Measurements from ENCODE around the gene TMEM175.
"Not testable (repeated sequence)": the region's sequence is repeated elsewhere in the genome, so short reads cannot be mapped to it uniquely, and the experiment has no call there.

DNA sequence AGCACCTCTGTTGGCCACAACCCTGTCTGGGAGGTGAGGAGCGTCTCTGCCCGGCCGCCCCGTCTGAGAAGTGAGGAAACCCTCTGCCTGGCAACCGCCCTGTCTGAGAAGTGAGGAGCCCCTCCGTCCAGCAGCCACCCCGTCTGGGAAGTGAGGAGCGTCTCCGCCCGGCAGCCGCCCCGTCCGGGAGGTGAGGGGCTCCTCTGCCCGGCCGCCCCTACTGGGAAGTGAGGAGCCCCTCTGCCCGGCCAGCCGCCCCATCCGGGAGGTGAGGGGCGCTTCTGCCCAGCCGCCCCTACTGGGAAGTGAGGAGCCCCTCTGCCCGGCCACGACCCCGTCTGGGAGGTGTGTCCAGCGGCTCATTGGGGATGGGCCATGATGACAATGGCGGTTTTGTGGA, 43.8 kb downstream of the TMEM175 start:
- TF ChIP-seq, protein P1, sequence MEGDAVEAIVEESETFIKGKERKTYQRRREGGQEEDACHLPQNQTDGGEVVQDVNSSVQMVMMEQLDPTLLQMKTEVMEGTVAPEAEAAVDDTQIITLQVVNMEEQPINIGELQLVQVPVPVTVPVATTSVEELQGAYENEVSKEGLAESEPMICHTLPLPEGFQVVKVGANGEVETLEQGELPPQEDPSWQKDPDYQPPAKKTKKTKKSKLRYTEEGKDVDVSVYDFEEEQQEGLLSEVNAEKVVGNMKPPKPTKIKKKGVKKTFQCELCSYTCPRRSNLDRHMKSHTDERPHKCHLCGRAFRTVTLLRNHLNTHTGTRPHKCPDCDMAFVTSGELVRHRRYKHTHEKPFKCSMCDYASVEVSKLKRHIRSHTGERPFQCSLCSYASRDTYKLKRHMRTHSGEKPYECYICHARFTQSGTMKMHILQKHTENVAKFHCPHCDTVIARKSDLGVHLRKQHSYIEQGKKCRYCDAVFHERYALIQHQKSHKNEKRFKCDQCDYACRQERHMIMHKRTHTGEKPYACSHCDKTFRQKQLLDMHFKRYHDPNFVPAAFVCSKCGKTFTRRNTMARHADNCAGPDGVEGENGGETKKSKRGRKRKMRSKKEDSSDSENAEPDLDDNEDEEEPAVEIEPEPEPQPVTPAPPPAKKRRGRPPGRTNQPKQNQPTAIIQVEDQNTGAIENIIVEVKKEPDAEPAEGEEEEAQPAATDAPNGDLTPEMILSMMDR (IDR thresholded peaks at IDR 0.05; ENCODE audit: low read depth, low read length): not testable (repeated sequence)
- TF ChIP-seq EZH2phosphoT487 (IDR thresholded peaks at IDR 0.05; ENCODE audit: low read depth): not testable (repeated sequence)
